GM21619 (cell line): ENCODE results near the gene SUN2.

ENCODE experiments used
- ATAC-seq: cut with Tn5 transposase; IDR thresholded peaks from one replicate; pipeline ENCODE4 v1.9.1; 2021; ENCODE audit not compliant: unreplicated experiment

Gene SUN2

DNA sequence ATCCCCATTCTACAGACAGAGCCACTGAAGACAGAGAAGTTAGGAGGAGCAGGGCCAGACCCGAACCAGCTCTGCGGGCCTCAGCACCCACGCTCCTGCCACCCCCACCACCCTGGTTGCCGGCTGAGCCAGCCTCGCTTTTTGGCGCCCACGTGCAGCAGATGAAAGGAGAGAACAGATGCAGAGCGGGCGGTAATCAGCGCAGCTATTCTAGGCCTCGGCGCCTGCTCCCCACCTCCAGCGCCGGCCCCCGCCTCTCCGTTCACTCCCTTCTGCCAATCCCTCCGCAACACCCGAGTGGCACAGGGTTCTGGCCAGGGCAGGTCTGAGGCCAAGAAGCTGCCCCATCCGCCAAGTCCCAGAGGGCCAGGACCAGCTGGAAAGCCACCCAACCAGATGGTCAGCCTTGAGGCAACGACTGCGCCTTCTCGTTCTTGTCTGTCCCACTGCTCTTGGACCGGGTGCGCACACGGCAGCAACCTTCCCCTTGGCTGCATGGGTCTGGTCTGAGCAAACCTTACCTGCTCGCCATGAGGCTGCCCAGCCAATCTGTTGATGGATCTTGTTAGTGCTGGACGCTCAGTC is 21.4 kb upstream of the SUN2 start:
- no peak for ATAC-seq

DNA sequence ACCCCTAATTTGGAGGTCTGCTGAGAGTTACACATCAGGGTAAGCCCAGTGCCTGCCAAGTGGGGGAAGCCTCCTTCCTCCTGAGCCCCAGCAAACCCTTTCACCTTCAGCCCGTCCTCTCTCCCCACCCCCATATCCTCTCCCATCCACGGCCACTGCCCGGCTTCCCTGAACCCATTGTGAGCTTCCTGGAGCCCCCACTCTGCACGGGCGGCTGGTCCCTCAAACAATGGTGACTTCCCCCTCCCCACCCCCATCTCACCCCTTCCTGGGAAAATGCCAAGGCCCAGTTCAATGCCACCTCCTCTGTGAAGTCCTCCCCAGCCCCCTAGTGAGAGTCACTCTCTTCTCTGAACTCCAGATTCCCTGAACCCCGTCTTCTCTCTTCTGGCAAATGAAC is 20.3 kb upstream of the SUN2 start:
- ATAC-seq: no peak

DNA sequence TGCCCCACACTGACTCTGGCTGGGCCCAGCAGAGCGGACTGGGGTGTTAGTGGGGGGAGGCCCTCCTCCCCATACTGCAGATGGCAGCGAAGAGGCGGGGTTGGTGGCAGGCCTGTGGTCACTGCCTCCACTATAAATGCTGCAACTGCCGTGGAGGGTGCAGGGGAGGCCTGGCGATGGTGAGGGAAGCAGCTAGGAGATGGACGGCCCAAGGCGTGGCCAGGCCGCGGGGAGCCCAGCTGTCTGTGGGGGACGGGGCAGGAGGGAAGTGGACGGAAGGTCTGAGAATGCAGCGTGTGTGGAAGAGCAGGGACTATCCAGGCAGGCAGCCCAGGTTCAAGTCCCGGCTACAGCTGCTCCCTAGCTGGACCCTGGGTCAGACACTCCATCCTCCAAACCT is 19.9 kb upstream of the SUN2 start:
- no peak for ATAC-seq

DNA sequence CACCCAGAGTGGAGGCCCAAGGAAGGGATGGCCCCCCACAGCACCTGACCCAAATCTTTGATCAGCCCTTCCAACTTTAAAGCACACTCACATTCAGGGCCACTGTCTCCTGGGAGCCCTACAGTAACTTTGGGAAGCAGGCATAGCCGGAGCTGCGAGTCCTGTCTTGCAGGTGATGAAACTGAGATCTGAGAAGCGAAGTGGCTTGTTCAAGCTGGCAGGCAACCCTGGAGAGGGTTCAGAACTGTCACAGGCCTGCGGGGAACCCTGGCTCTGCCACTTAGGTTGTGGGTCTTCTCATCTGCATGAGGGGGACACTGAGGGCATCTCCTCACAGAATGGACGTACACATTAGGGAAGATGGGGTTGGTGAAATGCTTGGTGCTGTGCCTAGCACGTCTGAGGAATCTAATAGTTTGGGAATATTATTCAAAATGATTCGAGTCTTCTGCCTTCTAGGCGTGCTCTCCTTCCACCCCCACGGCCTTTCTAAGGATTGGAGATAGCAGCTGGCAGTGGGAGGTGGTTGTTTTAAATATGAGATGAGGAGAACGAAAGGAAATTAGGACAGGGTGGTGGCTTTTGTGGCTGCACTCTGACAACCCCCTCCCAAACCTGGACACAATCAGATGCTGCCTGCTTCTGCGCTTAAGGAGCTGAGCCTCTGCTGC is 18.8 kb upstream of the SUN2 start:
- ATAC-seq: no peak

DNA sequence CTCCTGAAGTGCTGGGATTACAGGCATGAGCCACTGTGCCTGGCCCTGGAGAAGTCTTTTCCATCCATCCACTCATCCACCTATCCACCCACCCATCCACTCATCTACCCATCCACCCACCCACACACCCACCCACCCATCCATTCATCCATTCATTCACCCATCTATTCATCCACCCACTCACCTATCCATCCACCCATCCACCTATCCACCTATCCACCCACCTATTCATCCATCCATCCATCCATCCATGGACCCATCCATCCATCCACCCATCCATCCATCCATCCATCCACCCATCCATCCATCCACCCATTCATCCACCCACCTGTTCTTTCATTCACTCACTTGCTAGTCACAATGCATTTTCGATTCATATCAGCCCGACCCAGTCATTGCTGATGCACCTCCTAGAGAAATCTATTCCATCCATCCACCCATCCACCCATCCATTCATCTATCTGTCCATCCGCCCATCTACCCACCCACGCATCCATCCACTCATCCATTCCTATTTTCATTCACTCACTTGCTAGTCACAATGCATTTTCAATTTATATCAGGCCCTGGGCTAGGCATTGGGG is 17.7 kb upstream of the SUN2 start:
- ATAC-seq: no peak

DNA sequence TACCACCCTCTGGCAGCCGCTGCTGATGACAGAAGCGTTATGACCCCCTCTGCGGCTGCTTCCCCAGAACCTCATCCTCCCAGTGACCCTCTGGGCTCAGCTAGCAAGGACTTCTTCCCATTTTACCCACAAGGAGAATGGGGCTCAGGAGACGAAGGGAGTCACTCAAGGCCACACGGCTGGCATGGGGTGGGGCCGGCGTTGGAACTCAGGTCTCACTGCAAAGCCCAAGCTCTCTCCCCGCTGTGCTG is 16.8 kb upstream of the SUN2 start:
- ATAC-seq: no peak

DNA sequence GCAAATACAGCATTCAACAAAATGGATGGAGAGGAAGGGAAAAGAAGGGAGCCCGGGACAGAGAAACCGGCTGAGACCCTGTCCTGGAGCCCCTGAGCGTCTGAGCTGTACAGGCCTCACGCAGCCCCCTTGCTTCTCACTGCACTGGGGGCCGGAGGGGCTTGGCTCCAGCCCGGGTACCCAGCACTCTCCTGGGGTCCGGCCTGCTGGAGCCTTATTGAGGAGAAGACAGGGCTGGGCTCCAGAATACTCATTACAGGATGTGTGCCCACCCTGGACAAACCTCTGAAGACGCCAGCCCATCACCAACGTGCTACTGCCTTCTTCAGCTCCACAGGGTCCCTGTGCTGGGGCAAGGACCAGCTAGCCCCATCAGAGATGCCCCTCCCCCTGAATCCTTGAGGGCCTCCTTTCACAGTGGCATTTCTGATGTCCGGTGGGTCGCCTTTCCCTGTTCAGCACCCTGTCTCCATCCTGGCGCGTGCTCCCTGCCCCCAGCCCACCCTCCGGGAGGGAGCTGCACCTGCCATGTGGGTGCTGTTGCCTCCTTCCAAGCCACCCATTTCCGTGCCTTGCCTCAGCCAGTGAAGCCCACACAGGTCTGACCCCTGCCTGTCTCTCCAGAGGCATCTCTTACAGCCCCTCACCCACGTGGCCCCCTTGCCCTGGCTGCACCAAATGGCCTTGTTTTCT is 14.6 kb upstream of the SUN2 start:
- ATAC-seq: no peak

DNA sequence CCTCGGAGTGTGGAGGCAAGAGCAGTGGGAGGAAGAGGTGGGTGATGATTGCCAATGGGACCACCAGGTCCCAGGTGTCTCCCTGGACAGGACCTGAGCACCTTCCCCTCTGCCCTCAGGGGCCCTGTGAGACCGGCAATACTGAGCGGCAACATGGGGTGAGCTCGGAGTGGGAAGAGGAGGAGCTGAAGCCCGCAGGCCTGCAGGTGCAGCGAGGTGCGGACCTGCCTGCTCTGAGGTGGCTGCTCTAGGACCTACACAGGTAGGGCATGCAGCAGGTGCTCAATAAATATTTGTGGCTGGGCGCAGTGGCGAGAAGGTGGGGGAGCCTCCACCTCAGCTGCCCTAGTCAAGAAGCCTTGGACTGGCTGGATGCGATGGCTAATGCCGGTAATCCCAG is 12.2 kb upstream of the SUN2 start:
- ATAC-seq: no peak

DNA sequence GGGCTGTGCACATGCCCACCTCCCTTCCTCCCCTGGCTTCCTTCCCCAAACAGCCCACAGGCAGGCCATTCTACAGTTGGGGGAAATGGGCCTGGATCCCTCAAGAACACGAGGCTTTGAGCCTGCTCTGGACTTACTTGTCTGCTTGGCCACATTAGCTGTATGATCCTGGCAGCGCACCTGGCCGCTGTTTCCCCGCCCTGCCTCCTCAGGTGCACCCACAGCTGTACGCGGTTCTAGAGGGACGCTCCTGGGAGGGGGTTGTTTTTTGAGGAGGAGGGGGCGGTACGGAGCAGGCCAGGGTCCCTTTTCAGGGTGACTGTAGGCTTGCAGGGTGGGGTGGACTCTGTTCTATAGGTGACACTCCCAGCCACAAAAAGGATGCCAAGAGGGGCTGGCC is 11.5 kb upstream of the SUN2 start:
- no peak for ATAC-seq

DNA sequence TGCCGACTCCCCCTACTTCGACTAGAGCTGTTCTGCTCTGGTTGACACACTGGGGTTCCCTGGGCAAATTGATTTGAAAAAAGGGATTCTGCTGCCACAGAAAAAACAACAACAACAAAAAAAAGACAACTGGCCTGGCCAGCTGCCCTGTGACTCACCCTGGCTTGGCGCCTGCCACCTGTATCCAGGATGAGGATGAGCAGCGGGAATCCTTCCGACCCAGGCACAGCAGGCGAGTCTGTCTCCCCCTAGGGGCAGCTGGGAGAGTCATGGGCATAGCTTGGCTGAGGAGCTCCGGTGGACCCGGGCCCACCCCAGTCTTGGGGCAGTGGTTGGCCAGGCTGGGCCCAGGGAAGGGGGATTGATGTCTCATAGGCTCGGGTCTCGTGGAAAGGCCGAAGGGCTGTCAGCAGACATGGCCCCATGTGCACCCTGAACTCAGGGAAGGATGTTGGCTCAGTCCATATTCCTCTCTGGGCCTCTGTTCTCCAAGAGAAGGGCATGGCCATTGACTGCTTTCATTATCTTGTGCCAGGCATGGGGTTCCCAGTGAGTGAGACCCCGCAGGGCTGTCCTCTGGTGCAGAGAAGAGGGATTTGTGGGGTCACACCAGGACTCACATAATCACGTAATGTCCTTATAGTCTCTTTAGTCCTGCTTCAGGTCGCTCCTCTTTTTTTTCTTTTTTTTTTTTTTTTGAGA is 10.4 kb upstream of the SUN2 start:
- no peak for ATAC-seq

DNA sequence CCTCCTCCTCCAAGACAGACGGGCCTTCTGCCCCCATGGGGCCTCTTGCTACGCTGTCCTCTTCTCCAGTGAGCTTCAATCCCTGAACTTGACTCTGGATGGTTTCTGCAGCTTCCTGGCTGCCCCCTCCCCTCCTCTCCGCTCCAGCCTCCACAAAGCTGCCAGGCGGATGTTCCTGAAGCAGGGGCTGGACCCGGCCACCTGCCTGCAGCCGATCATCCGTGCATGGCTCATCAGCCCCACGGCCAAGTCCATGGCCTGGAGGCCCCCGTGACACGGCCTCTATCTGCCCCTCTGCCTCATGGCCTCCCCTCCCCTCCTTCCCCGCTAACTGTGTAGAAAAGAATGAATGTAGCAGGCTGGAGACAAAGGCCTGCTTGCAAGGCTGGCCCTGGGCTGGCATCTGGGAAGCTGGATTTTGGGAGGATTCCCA is 6.8 kb upstream of the SUN2 start:
- ATAC-seq: no peak

DNA sequence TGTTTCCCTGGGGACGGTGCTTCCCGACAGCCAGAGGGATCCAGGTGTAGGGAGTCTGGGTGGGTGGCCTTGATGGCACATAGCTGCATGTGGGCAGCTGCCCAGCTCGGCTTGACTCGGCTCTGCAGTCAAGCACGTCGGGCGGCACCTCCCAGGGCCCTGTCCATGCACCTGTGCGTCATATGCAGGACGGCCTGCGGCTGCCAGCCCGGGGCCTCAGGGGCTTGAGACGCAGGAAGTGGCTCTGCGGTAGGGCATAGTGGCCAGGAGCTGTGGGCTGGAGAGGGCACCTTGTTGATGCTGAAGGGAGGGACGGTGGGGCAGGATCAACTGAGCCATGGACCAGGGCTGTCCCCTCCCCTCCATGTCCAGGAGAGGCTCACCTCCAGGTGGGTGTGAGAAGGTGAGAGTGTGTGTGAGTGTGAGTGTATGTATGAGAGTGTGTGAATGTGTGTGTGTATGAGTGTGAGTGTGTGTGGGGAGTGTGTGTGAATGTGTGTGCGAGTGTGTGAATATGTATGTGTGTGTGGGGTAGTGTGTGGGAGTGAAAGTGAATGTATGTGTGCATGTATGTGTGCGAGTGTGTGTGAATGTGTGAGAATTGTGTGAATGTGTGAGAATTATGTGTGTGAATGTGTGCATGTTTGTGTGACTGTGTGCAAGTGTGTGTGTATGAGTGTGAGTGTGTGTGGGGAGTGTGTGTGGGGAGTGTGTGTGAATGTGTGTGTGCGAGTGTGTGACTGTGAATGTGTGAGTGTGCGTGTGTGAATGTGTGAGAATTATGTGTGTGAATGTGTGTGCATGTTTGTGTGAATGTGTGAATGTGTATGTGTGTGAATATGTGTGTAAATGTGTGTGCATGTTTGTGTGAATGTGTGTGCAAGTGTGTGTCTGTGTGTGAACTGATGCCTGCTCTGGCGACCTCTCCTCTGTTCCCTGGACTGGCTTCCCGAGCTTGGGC is 5.7 kb upstream of the SUN2 start:
- no peak for ATAC-seq

DNA sequence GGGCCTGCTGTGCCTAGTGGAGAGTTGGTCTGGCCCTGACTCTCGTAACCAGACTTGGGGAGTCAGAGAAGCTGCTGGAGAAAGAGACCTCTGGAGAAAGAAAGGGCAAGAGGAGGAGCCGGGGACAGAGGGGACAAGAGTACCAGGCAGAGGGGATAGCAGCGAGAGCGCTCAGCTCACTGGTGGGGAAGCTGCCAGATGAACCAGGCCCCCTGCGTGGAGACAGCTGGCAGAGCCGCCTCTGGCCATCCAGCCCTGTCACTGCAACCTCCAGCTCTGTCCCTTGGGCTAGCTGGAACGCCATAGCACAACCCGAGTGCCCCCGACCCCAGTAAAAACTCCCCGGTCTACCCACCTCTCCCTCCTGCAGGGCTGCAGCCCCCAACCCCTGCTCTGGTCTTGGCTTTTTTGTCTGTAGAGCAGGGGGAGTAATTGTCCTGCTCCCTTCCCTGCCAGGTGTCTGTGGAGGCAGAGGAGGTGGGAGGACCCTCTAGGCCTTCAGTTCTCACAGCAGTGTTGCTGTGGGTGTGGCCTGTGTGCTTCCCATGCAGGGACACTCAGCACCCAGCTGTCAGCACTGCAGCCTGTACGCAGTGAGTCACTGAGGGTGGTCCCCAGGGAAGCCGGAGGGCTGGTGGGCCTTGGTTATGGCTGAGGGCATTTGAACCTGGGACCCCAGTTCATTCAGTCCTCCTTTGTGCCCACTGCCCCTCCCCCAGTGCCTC is 4.8 kb upstream of the SUN2 start:
- no peak for ATAC-seq

DNA sequence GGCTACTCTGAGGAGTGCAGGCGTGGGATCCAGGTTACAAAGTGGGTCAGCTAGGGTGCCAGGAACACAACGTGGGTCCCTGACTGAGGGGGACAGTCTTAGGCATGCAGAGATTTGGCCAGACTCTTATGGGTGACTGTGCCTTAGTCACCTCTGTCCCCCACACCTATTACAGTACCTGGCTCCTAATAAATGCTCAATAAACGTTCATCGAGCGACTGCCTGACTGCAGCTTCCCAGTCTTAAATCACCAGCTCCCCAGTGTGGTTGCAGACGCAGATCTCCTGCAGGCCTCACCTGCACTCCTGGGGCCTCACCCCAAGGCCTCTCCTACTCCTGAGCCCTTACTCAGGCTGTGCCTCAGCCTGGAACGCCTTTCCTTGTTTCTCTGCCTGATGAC is 3.2 kb upstream of the SUN2 start:
- ATAC-seq: no peak

DNA sequence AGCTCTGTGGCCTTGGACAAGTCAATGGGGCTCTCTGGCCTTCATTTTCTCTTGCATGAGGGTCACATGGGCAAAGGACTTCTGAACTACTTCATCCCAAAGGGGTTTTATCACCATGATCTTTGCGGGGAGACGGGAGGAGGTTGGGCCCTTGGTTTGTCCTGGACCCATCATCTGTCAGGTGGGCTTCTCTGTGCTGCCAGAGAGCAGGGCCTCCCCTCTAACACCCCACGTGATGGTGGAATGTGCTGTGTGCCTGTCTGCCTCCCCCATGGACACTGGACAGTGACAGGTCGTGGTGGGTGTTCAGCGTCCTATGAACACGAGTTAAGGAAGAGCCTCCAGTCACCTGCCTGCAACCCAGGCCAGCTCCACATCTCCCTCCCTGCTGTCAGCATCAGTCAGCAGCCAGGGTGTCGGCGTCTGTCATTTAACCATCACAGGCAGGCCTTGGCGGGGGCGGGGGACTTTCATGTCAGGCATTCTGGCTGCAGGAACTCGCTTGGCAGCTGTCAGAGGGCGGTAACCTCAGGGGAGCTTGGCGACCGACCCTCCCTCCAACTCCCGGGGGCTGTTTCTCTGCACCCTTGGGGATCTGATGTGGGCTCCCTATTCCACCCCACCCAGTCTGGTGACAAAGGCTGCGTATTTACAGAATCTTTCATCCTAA is 2.6 kb upstream of the SUN2 start:
- ATAC-seq: no peak

DNA sequence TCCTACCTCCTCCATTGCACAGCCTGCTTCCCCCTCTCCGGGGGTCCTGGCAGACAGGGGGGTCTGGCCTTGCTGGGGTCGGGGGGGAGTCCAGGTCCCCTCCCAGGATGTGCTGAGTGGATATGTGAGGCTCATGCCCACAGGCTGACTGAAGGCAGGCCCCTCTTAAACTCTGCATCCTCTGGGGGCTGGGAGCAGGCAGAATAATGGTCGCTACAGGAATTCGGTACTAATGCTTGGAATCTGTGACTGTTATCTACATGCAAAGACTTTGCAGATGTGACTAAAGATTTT is 1.6 kb upstream of the SUN2 start:
- no peak for ATAC-seq

DNA sequence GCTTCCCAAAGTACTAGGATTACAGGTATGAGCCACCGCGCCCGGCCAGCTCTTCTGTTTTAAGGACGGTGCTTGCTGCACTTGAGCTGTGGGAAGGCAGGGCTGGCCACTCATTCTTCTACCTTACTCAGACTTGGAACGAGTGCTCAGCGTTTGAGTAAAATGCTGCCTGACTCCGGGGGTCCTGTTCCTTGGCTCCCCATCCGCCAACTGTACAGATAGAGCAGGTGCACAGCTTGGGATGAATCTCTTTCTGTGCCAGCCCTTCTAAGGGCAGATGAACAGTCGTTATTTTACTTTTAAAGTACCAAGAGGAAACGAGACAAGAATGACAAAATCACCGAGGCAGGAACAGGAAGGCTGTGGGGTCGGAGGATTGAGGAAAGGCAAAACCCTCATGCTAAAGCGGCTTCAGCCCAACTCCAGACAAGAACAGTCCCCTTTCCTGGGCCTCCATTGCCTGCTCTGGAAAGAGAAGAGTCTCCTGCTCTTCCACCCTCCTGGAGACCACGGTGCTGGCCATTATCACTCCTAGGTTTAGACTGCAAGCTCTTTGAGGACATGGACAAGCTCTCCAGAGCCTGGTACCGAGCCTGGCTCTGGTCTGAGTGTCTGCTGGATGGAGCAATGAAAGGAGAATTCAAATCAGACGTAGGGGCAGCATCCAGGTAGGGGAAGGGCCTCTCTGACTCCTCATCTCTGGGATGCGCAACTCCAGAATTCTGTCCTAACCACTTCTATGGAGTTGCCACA is 1.1 kb upstream of the SUN2 start:
- ATAC-seq: no peak

DNA sequence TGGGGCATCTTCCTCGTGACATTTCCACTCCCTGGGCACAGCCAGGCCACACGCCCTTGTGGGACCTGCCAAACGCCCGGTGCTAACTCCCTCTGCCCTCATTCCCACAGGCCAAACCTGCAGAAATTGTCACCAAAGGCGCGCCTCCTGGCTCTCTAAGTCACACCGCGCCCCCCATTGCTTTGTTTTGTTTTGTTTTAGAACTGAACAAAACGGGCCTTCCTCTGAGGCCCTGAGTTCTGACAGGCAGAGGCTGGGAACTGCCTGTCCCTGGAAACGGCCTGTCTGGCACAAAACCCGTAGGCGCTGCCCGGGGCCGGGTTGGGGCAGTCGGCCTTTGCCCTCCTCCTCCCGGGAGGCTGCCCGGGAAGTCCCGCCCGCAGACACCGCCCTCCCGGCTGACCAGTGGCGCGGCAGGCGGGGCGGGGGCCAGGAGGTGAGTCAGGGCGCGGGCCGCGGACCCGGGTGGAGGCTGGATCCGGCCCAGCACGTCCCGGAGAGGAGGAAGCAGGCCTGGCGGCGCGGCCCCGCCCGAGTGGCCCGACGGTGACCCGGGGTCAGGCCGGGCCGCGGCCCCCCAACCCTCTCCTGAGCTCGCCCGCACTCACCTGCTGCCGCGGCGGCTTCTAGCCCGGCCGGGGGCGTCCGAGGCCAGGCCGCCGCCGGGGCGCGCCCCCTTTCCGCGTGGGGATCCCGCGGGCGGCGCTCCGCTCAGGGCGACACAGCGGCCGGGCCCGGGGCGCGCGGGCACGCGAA is 465 bp downstream of the SUN2 start:
- peak; percentile 29 for ATAC-seq
